GOT3 (cell line): ENCODE data around the gene IFT25.

ENCODE experiments used
- DNase-seq: peaks from one replicate; lab custom pipeline; 2025; ENCODE audit warnings: mixed read lengths; lab: John Stamatoyannopoulos, UW

Gene IFT25

GRCh38 chr1:53929246-53929960, 16.1 kb downstream of the IFT25 start:
- no peak for DNase-seq

GRCh38 chr1:53927376-53927881, 18.1 kb downstream of the IFT25 start:
- no peak for DNase-seq

GRCh38 chr1:53919675-53920066, 25.8 kb downstream of the IFT25 start:
- no peak for DNase-seq

GRCh38 chr1:53918343-53918742, 27.2 kb downstream of the IFT25 start:
- no peak for DNase-seq

GRCh38 chr1:53913352-53914033, 32.0 kb downstream of the IFT25 start:
- DNase-seq, result no peak

GRCh38 chr1:53911442-53911841, 34.1 kb downstream of the IFT25 start:
- DNase-seq, result no peak

GRCh38 chr1:53909946-53910345, 35.6 kb downstream of the IFT25 start:
- no peak for DNase-seq

GRCh38 chr1:53906121-53906520, 39.4 kb downstream of the IFT25 start:
- DNase-seq, result no peak

- no peak for DNase-seq
These were observed 40.0 kb downstream of the IFT25 start for GRCh38 chr1:53905509-53905908.

GRCh38 chr1:53902235-53903138, 43.0 kb downstream of the IFT25 start:
- DNase-seq, result no peak

- DNase-seq, result no peak
These were observed 45.8 kb downstream of the IFT25 start for GRCh38 chr1:53899708-53900107.

- no peak for DNase-seq
These were observed 46.3 kb downstream of the IFT25 start for GRCh38 chr1:53899206-53899628.

GRCh38 chr1:53896635-53897229, 48.8 kb downstream of the IFT25 start:
- peak; percentile 23 for DNase-seq

- DNase-seq, result no peak
These were observed 50.1 kb downstream of the IFT25 start for GRCh38 chr1:53895421-53895820.

- DNase-seq, result no peak
These were observed 50.9 kb downstream of the IFT25 start for GRCh38 chr1:53894644-53895043.

- no peak for DNase-seq
These were observed 51.4 kb downstream of the IFT25 start, which contains the start of gene DIO1 for GRCh38 chr1:53893999-53894636. Gene DIO1, plus strand, starts transcription at chr1:53894187. Its CDS starts 24 bp downstream, at chr1:53894211.

- DNase-seq, result no peak
These were observed 52.6 kb downstream of the IFT25 start for GRCh38 chr1:53892911-53893310.

GRCh38 chr1:53891678-53892077, 53.8 kb downstream of the IFT25 start:
- DNase-seq, result no peak

GRCh38 chr1:53891018-53891417, 54.5 kb downstream of the IFT25 start:
- DNase-seq, result no peak

- no peak for DNase-seq
These were observed 55.0 kb downstream of the IFT25 start for GRCh38 chr1:53890522-53890941.
